HG03571 (cell line): ENCODE results near the gene HLX.

Experiments
- ATAC-seq: cut with Tn5 transposase; IDR thresholded peaks from one replicate; pipeline ENCODE4 v1.9.1; 2021; ENCODE audit not compliant: unreplicated experiment

The HLX gene

GRCh38 chr1:220879076-220879508, at the start of gene HLX:
HLX (plus strand) TSS chr1:220879443; CDS start chr1:220879858, 415 bp downstream.
- ATAC-seq = peak; percentile 60

GRCh38 chr1:220833436-220833835, 45.8 kb upstream of the HLX start:
- no peak for ATAC-seq

- ATAC-seq = no peak
Observed at GRCh38 chr1:220834155-220834870, 44.9 kb upstream of the HLX start.

GRCh38 chr1:220838578-220838977, 40.7 kb upstream of the HLX start:
- ATAC-seq = no peak

- ATAC-seq = no peak
Observed at GRCh38 chr1:220839474-220839873, 39.8 kb upstream of the HLX start.

- ATAC-seq = no peak
Observed at GRCh38 chr1:220841293-220841692, 38.0 kb upstream of the HLX start.

- no peak for ATAC-seq
Observed at GRCh38 chr1:220843481-220844011, 35.7 kb upstream of the HLX start.

GRCh38 chr1:220852408-220852807, 26.8 kb upstream of the HLX start:
- no peak for ATAC-seq

GRCh38 chr1:220872296-220872695, 6.9 kb upstream of the HLX start:
- ATAC-seq = no peak

- ATAC-seq = no peak
Observed at GRCh38 chr1:220873087-220873486, 6.2 kb upstream of the HLX start.

GRCh38 chr1:220873868-220874655, 5.2 kb upstream of the HLX start:
- ATAC-seq = no peak

- no peak for ATAC-seq
Observed at GRCh38 chr1:220875260-220875659, 4.0 kb upstream of the HLX start.

- no peak for ATAC-seq
Observed at GRCh38 chr1:220876511-220877376, 2.5 kb upstream of the HLX start.

- no peak for ATAC-seq
Observed at GRCh38 chr1:220877377-220878095, 1.7 kb upstream of the HLX start.

- ATAC-seq = no peak
Observed at GRCh38 chr1:220878191-220879075, 810 bp upstream of the HLX start.

- ATAC-seq = peak; percentile 44
Observed at GRCh38 chr1:220879509-220880361, 492 bp downstream of the HLX start.

GRCh38 chr1:220880362-220880670, 1.1 kb downstream of the HLX start:
- ATAC-seq = no peak

- no peak for ATAC-seq
Observed at GRCh38 chr1:220880726-220881506, 1.7 kb downstream of the HLX start.
